ENCODE data around the gene MTCL3.

MTCL3 gene

GRCh38 chr6:127514773-127515227 is 4.3 kb downstream of the MTCL3 start:
- peak; percentile 50 for DNase-seq

- DNase-seq: no peak
Observed at GRCh38 chr6:127514179-127514772, 4.9 kb downstream of the MTCL3 start.

- no peak for DNase-seq
Observed at GRCh38 chr6:127513425-127513824, 5.7 kb downstream of the MTCL3 start.

GRCh38 chr6:127510876-127511275 is 8.3 kb downstream of the MTCL3 start:
- no peak for DNase-seq

- DNase-seq: no peak
Observed at GRCh38 chr6:127506894-127507293, 12.2 kb downstream of the MTCL3 start.

GRCh38 chr6:127503022-127503421 is 16.1 kb downstream of the MTCL3 start:
- no peak for DNase-seq

GRCh38 chr6:127497410-127497809 is 21.7 kb downstream of the MTCL3 start:
- no peak for DNase-seq

- DNase-seq: no peak
Observed at GRCh38 chr6:127496471-127496870, 22.7 kb downstream of the MTCL3 start.

GRCh38 chr6:127494240-127494767 is 24.8 kb downstream of the MTCL3 start:
- no peak for DNase-seq

- DNase-seq: no peak
Observed at GRCh38 chr6:127489248-127489647, 29.9 kb downstream of the MTCL3 start.

GRCh38 chr6:127486934-127487333 is 32.2 kb downstream of the MTCL3 start:
- no peak for DNase-seq

- DNase-seq: no peak
Observed at GRCh38 chr6:127484212-127484863, 34.8 kb downstream of the MTCL3 start.

- no peak for DNase-seq
Observed at GRCh38 chr6:127483399-127484055, 35.6 kb downstream of the MTCL3 start.

- DNase-seq: no peak
Observed at GRCh38 chr6:127482325-127482724, 36.8 kb downstream of the MTCL3 start.

- no peak for DNase-seq
Observed at GRCh38 chr6:127481628-127482027, 37.5 kb downstream of the MTCL3 start.

- DNase-seq: no peak
Observed at GRCh38 chr6:127481111-127481510, 38.0 kb downstream of the MTCL3 start.

- DNase-seq: no peak
Observed at GRCh38 chr6:127477658-127478057, 41.5 kb downstream of the MTCL3 start.

GRCh38 chr6:127475823-127476176 is 43.3 kb downstream of the MTCL3 start:
- DNase-seq: no peak

GRCh38 chr6:127475135-127475822 is 43.9 kb downstream of the MTCL3 start:
- no peak for DNase-seq

GRCh38 chr6:127471379-127472255 is 47.5 kb downstream of the MTCL3 start:
- no peak for DNase-seq

- no peak for DNase-seq
Observed at GRCh38 chr6:127468936-127469335, 50.2 kb downstream of the MTCL3 start.

GRCh38 chr6:127466416-127466815 is 52.7 kb downstream of the MTCL3 start:
- no peak for DNase-seq

Measured in activated naive CD4-positive, alpha-beta T cell treated with Interleukin-2 at 50 U/mL for 16 hours (primary cell).